ENCODE data around the gene SIT1.
A peak's percentile ranks its signal among the peaks of the same experiment; 100 is the strongest.

Gene SIT1

GRCh38 chr9:35682520-35683315 is 32.0 kb upstream of the SIT1 start:
- TF ChIP-seq, protein P1, sequence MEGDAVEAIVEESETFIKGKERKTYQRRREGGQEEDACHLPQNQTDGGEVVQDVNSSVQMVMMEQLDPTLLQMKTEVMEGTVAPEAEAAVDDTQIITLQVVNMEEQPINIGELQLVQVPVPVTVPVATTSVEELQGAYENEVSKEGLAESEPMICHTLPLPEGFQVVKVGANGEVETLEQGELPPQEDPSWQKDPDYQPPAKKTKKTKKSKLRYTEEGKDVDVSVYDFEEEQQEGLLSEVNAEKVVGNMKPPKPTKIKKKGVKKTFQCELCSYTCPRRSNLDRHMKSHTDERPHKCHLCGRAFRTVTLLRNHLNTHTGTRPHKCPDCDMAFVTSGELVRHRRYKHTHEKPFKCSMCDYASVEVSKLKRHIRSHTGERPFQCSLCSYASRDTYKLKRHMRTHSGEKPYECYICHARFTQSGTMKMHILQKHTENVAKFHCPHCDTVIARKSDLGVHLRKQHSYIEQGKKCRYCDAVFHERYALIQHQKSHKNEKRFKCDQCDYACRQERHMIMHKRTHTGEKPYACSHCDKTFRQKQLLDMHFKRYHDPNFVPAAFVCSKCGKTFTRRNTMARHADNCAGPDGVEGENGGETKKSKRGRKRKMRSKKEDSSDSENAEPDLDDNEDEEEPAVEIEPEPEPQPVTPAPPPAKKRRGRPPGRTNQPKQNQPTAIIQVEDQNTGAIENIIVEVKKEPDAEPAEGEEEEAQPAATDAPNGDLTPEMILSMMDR (IDR thresholded peaks at IDR 0.05; ENCODE audit: low read length, missing control alignments) = no peak
- H3K4me3 ChIP-seq (replicated peaks; ENCODE audit: low read depth, low read length) = no peak overlapping the region
- no peak for DNase-seq (ENCODE audit: low read depth)

DNA sequence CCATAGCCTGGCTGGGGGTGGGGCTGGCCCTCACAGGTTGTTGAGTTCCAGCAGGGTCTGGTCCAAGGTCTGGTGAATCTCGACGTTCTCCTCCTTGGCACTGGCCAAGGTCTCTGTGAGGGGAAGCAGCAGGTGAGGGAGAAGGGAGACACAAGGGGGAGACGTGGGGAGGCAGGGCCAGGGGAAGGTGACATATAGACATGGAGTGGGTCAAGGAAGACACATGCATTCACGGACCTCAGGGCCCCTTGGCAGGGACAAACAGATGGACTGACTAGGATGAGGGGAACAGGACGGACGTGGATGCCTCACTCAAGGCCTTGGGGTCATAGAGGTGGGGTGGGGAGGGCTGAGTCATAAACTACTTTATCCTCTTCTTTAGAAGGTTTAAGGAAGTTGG is 31.3 kb upstream of the SIT1 start:
- H3K4me3 ChIP-seq (replicated peaks; ENCODE audit: low read depth, low read length) = no peak overlapping the region
- TF ChIP-seq, protein P1 (IDR thresholded peaks at IDR 0.05; ENCODE audit: low read length, missing control alignments) = no peak
- DNase-seq (ENCODE audit: low read depth) = no peak

DNA sequence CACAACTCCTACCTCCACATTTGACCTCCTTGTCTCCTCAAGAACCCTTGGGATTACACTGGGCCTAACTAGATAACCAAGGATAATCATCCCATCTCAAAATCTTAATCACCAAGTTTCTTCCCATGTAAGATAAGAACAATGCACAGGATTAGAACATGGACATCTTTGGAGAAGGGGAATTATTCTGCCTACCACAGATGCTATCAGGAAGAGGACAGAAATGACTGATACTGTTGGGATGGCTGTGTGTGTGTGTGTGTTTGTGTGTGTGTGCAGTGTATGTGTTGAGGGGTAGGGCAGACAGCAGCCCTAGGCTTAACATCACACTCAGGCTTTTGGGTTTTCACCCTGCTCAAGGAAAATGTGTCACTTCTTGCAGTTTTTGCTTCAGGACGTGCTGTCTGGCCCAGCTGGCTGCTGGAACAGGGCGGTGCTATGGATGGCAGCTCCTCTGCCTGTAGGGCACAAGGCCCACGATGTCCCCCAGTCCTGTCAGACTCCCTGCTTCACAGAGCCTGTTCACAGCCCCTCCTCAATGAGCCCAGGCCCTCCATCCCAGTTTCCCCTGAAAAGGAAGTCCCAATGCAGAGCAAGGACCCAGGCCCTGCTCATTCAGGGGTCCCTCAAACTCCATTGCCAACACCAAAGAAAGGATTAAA is 30.7 kb upstream of the SIT1 start:
- H3K4me3 ChIP-seq (replicated peaks; ENCODE audit: low read depth, low read length) = no peak overlapping the region
- peak; percentile 32 for DNase-seq (ENCODE audit: low read depth)
- TF ChIP-seq, protein P1 (IDR thresholded peaks at IDR 0.05; ENCODE audit: low read length, missing control alignments) = no peak

DNA sequence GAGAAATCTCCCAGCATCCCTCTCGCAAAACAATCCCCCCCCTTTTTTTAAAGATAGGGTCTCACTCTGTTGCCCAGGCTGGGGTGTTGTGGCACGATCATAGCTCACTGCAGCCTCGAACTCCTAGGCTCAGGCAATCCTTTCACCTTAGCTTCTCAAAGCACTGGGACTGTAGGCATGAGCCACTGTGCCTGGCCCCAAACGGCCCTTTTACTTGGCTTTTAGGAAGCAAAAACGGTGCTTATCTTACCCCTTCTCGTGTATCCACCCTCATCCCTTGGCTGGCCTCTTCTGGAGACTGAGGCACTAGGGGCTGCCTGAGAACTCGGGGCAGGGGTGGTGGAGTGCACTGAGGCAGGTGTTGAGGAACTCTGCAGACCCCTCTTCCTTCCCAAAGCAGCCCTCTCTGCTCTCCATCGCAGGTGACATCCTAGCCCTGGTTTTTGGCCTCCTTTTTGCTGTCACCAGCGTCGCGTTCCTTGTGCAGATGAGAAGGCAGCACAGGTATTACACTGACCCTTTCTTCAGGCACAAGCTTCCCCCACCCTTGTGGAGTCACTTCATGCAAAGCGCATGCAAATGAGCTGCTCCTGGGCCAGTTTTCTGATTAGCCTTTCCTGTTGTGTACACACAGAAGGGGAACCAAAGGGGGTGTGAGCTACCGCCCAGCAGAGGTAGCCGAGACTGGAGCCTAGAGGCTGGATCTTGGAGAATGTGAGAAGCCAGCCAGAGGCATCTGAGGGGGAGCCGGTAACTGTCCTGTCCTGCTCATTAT is 29.8 kb upstream of the SIT1 start:
- DNase-seq (ENCODE audit: low read depth) = peak; percentile 65
- H3K4me3 ChIP-seq (replicated peaks; ENCODE audit: low read depth, low read length) = no peak overlapping the region
- TF ChIP-seq, protein P1 (IDR thresholded peaks at IDR 0.05; ENCODE audit: low read length, missing control alignments) = no peak

- DNase-seq (ENCODE audit: low read depth) = no peak
- TF ChIP-seq, protein P1 (IDR thresholded peaks at IDR 0.05; ENCODE audit: low read length, missing control alignments) = no peak
Observed at GRCh38 chr9:35679766-35680330, 29.1 kb upstream of the SIT1 start.

GRCh38 chr9:35679091-35679490 is 28.4 kb upstream of the SIT1 start:
- no peak overlapping the region for H3K4me3 ChIP-seq (replicated peaks; ENCODE audit: low read depth, low read length)
- DNase-seq (ENCODE audit: low read depth) = no peak
- TF ChIP-seq, protein P1 (IDR thresholded peaks at IDR 0.05; ENCODE audit: low read length, missing control alignments) = no peak

More at GRCh38 chr9:35679766-35680330, 29.1 kb upstream of the SIT1 start:
- H3K4me3 ChIP-seq (replicated peaks; ENCODE audit: low read depth, low read length) = no peak overlapping the region
